OCI-LY3 (cell line): ENCODE data around the gene NECAB2.

ENCODE experiments used
- H2AFZ ChIP-seq: fragments of 200-600, 300-600 bp; shearing (Covaris generic); 2 replicates; pipeline ENCODE4 v1.6.0; 2014; ENCODE audit warnings: antibody characterized with exemption, low read depth, low read length
- H3K27ac ChIP-seq: fragments of 200-600, 300-600 bp; sonication (generic); 2 replicates; pipeline ENCODE4 v1.5.1; 2014; ENCODE audit warnings: mild to moderate bottlenecking, low read length, moderate library complexity, mixed read lengths
- H3K27me3 ChIP-seq: fragments of 200-600, 300-600 bp; sonication (generic); 2 replicates; pipeline ENCODE4 v1.6.1; 2014; ENCODE audit warnings: low read depth, low read length, mixed read lengths
- H3K36me3 ChIP-seq: fragments of 200-600, 300-600 bp; sonication (generic); replicated peaks from 2 replicates; pipeline ENCODE3; 2014; ENCODE audit warnings: low read depth, low read length, mixed read lengths
- H3K4me1 ChIP-seq: fragments of 300-600, 200-600 bp; sonication (generic); 2 replicates; pipeline ENCODE4 v1.6.1; 2014; ENCODE audit warnings: low read length, mixed read lengths
- H3K4me2 ChIP-seq: fragments of 200-600, 300-600 bp; sonication (generic); 2 replicates; pipeline ENCODE4 v1.6.1; 2014; ENCODE audit warnings: low read length, mixed read lengths
- H3K4me3 ChIP-seq: fragments of 300-600, 200-600 bp; sonication (generic); 2 replicates; pipeline ENCODE4 v1.5.1; 2014; ENCODE audit warnings: antibody characterized with exemption, mild to moderate bottlenecking, low read length, moderate library complexity
- H3K79me2 ChIP-seq: fragments of 300-600, 200-600 bp; shearing (Covaris generic); 2 replicates; pipeline ENCODE4 v1.6.1; 2014; ENCODE audit warnings: mild to moderate bottlenecking, low read length, mixed read lengths
- H3K9ac ChIP-seq: fragments of 300-600, 200-600 bp; shearing (Covaris generic); 2 replicates; pipeline ENCODE4 v1.6.0; 2014; ENCODE audit warnings: mild to moderate bottlenecking, low read length, moderate library complexity
- H3K9me3 ChIP-seq: fragments of 200-600, 300-600 bp; shearing (Covaris generic); 2 replicates; pipeline ENCODE4 v1.6.1; 2014; ENCODE audit warnings: low read length, mixed read lengths; ENCODE audit not compliant: insufficient read depth
- H4K20me1 ChIP-seq: fragments of 200-600, 300-600 bp; sonication (generic); 2 replicates; pipeline ENCODE4 v1.6.1; 2016; ENCODE audit warnings: low read length, mixed read lengths; ENCODE audit not compliant: insufficient read depth
- EZH2phosphoT487 ChIP-seq: fragments of 200-600 bp; shearing (Covaris generic); IDR thresholded peaks from 2 replicates; pipeline ENCODE4 v1.6.1; 2018; ENCODE audit warnings: antibody characterized with exemption, mixed run types, low read depth
- TF ChIP-seq, protein P1 (sequence below): fragments of 200-600, 300-600 bp; sonication (generic); IDR thresholded peaks from 2 replicates; pipeline ENCODE4 v1.5.1; 2014; ENCODE audit warnings: antibody characterized with exemption, low read length, low read depth

Gene NECAB2

DNA sequence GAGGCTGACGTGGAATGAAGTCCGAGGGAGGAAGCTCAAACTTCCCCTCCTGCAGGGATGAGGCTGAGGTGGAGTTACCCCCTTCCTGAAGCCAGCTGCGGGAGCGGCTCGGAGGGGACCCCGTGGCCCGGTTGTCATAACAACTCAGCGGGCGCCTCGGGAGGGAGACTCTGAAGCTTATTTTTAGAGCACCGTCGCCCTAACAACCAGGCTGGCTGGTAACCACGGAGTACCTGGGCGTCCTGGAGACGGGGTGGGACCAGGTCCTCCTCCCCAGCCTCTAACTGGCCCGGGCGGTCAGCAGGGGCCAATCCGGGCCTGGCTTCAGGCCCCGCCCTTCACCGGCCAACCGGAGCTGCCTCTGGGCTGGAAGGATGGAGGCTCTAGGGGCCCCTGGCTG lies 27.7 kb downstream of the NECAB2 start:
- Histone ChIP-seq H4K20me1 (no peaks in the 10 kb centered on the region), H3K9ac (no peak overlapping the region), H3K4me2 (no peak overlapping the region), H3K79me2 (no peaks in the 10 kb centered on the region), H3K4me3 (no peak overlapping the region), H3K27ac (no peak overlapping the region), H3K36me3 (no peaks in the 10 kb centered on the region), H3K4me1 (no peaks in the 10 kb centered on the region), H3K9me3 (no peaks in the 10 kb centered on the region), H3K27me3 (no peaks in the 10 kb centered on the region), H2AFZ (no peak overlapping the region)
- no peak for TF ChIP-seq EZH2phosphoT487
- TF ChIP-seq, protein P1, sequence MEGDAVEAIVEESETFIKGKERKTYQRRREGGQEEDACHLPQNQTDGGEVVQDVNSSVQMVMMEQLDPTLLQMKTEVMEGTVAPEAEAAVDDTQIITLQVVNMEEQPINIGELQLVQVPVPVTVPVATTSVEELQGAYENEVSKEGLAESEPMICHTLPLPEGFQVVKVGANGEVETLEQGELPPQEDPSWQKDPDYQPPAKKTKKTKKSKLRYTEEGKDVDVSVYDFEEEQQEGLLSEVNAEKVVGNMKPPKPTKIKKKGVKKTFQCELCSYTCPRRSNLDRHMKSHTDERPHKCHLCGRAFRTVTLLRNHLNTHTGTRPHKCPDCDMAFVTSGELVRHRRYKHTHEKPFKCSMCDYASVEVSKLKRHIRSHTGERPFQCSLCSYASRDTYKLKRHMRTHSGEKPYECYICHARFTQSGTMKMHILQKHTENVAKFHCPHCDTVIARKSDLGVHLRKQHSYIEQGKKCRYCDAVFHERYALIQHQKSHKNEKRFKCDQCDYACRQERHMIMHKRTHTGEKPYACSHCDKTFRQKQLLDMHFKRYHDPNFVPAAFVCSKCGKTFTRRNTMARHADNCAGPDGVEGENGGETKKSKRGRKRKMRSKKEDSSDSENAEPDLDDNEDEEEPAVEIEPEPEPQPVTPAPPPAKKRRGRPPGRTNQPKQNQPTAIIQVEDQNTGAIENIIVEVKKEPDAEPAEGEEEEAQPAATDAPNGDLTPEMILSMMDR, result no peak

DNA sequence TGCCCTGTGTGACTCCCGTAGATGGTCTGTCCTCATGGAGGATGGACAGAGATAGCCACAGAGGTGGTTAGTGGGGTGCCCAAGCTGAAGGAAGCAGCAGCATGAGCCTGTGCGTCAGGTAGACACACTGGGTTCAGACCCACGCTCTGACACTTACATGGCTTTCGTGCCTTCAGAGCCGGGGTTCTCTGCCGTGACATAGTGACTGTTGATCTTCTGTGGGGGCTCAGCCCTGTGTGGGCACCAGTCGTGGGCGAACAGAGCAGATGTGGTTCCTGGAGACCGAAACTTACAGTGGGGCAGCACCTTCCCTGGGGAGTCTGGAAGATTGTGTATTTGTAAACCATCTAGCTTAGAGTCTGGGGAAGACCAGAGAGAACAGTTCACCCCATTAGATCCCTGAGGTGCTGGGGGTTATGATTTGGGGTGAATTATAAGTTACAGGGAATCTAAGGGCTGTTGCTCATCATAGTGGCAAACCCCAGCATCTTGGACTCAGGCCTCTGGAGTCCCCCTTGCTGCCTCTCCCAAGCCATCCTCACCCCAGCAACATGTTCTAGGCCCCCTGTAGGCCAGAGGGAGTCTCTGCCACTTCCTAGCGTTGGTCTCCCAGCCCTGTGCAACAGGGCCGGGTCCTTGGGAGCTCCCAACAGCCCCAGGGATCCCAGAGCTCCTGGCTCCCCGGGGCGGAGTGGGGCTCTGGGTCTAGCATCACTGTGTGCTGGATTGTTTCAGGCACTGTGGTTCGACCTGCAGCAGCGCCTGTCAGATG lies 28.6 kb downstream of the NECAB2 start:
- H3K4me3 ChIP-seq, result no peak overlapping the region
- H3K9ac ChIP-seq, result no peak overlapping the region
- H3K4me2 ChIP-seq, result no peak overlapping the region
- H3K9me3 ChIP-seq, result no peaks in the 10 kb centered on the region
- TF ChIP-seq EZH2phosphoT487, result no peak
- TF ChIP-seq, protein P1, result no peak
- no peak overlapping the region for H3K27ac ChIP-seq
- H3K79me2 ChIP-seq, result no peaks in the 10 kb centered on the region
- H4K20me1 ChIP-seq, result no peaks in the 10 kb centered on the region
- H3K4me1 ChIP-seq, result no peaks in the 10 kb centered on the region
- H3K27me3 ChIP-seq, result no peaks in the 10 kb centered on the region
- no peaks in the 10 kb centered on the region for H3K36me3 ChIP-seq
- no peak overlapping the region for H2AFZ ChIP-seq

DNA sequence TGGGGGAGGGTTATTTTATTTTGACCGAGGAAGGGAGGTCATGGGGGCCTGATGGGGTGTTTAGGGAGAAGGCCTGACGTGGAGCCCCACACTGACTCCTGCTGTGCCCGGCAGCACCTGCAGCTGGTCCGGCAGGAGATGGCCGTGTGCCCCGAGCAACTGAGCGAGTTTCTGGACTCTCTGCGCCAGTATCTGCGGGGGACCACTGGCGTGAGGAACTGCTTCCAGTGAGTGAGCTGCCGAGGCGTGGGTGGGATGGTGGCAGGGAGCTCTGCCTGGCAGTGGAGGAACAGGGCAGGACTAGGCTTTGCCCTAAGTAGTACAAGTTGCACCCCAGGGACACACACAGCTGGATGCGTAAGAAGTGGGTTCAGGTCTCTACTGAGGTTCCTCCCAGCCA lies 30.0 kb downstream of the NECAB2 start:
- no peak overlapping the region for H3K4me2 ChIP-seq
- no peak overlapping the region for H2AFZ ChIP-seq
- H3K4me3 ChIP-seq, result no peak overlapping the region
- no peak overlapping the region for H3K27ac ChIP-seq
- no peaks in the 10 kb centered on the region for H3K36me3 ChIP-seq
- no peaks in the 10 kb centered on the region for H4K20me1 ChIP-seq
- TF ChIP-seq EZH2phosphoT487, result no peak
- TF ChIP-seq, protein P1, result no peak
- no peak overlapping the region for H3K9ac ChIP-seq
- no peaks in the 10 kb centered on the region for H3K9me3 ChIP-seq
- H3K79me2 ChIP-seq, result no peaks in the 10 kb centered on the region
- no peaks in the 10 kb centered on the region for H3K4me1 ChIP-seq
- peaks cover 8% of the 10 kb centered on the region; the same call in 1 of the 2 replicates for H3K27me3 ChIP-seq

DNA sequence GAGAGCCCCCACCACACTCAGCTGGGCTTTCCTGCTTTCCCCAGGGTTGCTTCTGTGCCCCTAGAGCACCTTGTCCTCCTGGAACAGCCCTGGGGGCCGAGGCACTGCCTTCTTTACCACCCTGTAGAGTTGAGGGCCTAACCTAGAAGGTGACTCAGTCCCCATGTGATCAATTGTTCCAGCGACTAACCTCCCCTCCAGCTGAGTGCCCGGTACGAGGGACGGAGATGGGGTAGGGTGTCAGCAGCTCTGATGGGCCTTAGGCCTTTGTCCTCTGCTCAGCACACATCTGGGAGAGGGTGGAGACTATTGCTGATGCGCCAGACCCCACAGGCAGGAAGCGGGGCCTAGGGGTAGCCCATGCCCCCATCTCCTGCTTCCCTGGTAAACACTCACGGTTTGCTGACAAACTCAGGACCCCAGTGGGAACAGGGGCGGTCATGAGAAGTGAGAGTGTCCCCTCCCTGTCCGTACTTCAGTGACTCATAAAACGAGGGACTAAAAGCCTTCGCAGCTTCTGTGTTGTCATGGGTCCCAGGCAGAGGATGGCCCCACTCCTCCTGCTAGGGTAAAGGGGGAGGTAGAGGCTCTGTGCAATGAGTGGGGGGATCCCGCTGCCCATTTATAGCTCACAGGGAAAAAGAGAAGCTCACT lies 33.1 kb downstream of the NECAB2 start:
- no peak for TF ChIP-seq EZH2phosphoT487
- TF ChIP-seq, protein P1, result no peak
- no peak overlapping the region for H3K4me2 ChIP-seq
- H3K27ac ChIP-seq, result no peak overlapping the region
- H3K4me3 ChIP-seq, result no peak overlapping the region
- H3K9ac ChIP-seq, result no peak overlapping the region
- no peaks in the 10 kb centered on the region for H3K36me3 ChIP-seq
- no peaks in the 10 kb centered on the region for H3K4me1 ChIP-seq
- no peak overlapping the region for H2AFZ ChIP-seq
- H4K20me1 ChIP-seq, result no peaks in the 10 kb centered on the region
- H3K27me3 ChIP-seq, result peaks cover 28% of the 10 kb centered on the region
- no peaks in the 10 kb centered on the region for H3K9me3 ChIP-seq
- no peaks in the 10 kb centered on the region for H3K79me2 ChIP-seq
